Mucosa of descending colon (tissue), 3 donors: Measurements from ENCODE around the gene CMTM4. TPM values are rescaled to one million over a fixed set of nuclear protein-coding genes. Genes with fewer than 3 reads are reported as not detected.

Experiments used
- ATAC-seq: fragments of 200-7000 bp; cut with Tn5 transposase; one replicate; pipeline ENCODE4 v1.9.1; 2020; ENCODE audit warnings: mild to moderate bottlenecking, moderate library complexity
- DNase-seq, 3 donors: peaks; one replicate each; pipeline ENCODE4 v3.0.0-alpha.2; 2020
- H3K36me3 ChIP-seq: fragments of 200-600 bp; one replicate; pipeline ENCODE4 v1.8.0; 2021; ENCODE audit warnings: low read depth, mild to moderate bottlenecking
- H3K4me1 ChIP-seq: fragments of 200-600 bp; one replicate; pipeline ENCODE4 v1.8.0; 2021; ENCODE audit warnings: low read depth, mild to moderate bottlenecking
- H3K4me3 ChIP-seq: fragments of 200-600 bp; one replicate; pipeline ENCODE4 v1.8.0; 2021; ENCODE audit warnings: mild to moderate bottlenecking
- H3K9me3 ChIP-seq: fragments of 200-600 bp; one replicate; pipeline ENCODE4 v1.8.0; 2021; ENCODE audit warnings: mild to moderate bottlenecking
- CTCF ChIP-seq: fragments of 200-600 bp; IDR thresholded peaks from one replicate; pipeline ENCODE4 v1.8.0; 2022; ENCODE audit warnings: antibody characterized with exemption, mild to moderate bottlenecking
- intact Hi-C, 2 donors: fragments of 100-400 bp; cut with DNase I in 1 of 2; cut with micrococcal nuclease in 1 of 2; formaldehyde crosslinking; loops; one replicate each; pipeline versions ENCODE4 v1.11.0 to v1.11.1; 2022; cut with DNase I, micrococcal nuclease
- total RNA-seq, 3 donors: library from RNA; stranded (reverse); fragmentation: NEBNext Ultra II Directional in 2 of 3; extraction: Animal tissue kit (Norgen Biotek cat#: 25700) in 2 of 3; gene quantifications; one replicate each; pipeline versions ENCODE4 v1.2.1 to v1.2.4, GENCODE V29; 2021 to 2023
- donor health status: DM: no; HTN: no; CAD: no; lungs with moderate emphysema.
- donor health status: DM: no; HTN: no; CAD: no.
- donor health status: DM: no; HTN: yes; CAD: no.

CMTM4 gene
- total RNA-seq, 3 donors from 2014 or later: 91.6 to 208 (median 155) TPM

- no peaks in the 10 kb centered on the region for H3K36me3 ChIP-seq
- no peak for DNase-seq
- ATAC-seq: no peak
- no peak for TF ChIP-seq CTCF
- intact Hi-C loops: no loop called here
- H3K4me3 ChIP-seq: no peak overlapping the region
- H3K4me1 ChIP-seq: peaks cover 14% of the 10 kb centered on the region
- H3K9me3 ChIP-seq: no peaks in the 10 kb centered on the region
Measured at GRCh38 chr16:66713076-66713475, 16.5 kb upstream of the CMTM4 start.

- DNase-seq (no peak), ATAC-seq (no peak)
- H3K9me3 ChIP-seq: no peaks in the 10 kb centered on the region
- TF ChIP-seq CTCF: no peak
- intact Hi-C loops: no loop called here
- H3K4me3 ChIP-seq: no peak overlapping the region
- peaks cover 14% of the 10 kb centered on the region for H3K4me1 ChIP-seq
- no peaks in the 10 kb centered on the region for H3K36me3 ChIP-seq
Measured at GRCh38 chr16:66712512-66712911, 16.0 kb upstream of the CMTM4 start.

- DNase-seq (no peak), ATAC-seq (no peak)
- H3K4me1 ChIP-seq: peaks cover 17% of the 10 kb centered on the region
- TF ChIP-seq CTCF: no peak
- intact Hi-C loops: no loop called here
- no peak overlapping the region for H3K4me3 ChIP-seq
- H3K9me3 ChIP-seq: no peaks in the 10 kb centered on the region
- H3K36me3 ChIP-seq: no peaks in the 10 kb centered on the region
Measured at GRCh38 chr16:66711581-66711980, 15.0 kb upstream of the CMTM4 start.

- no peaks in the 10 kb centered on the region for H3K9me3 ChIP-seq
- intact Hi-C loops: no loop called here
- H3K36me3 ChIP-seq: no peaks in the 10 kb centered on the region
- peak; percentile 74 for ATAC-seq
- DNase-seq: peak; percentile 63 to 77 (median 66)
- no peak for TF ChIP-seq CTCF
- H3K4me3 ChIP-seq: no peak overlapping the region
- peaks cover 14% of the 10 kb centered on the region for H3K4me1 ChIP-seq
Measured at GRCh38 chr16:66706506-66706880, 9.9 kb upstream of the CMTM4 start.

- Histone ChIP-seq H3K9me3 (no peaks in the 10 kb centered on the region), H3K4me3 (no peak overlapping the region), H3K36me3 (no peaks in the 10 kb centered on the region), H3K4me1 (peaks cover 14% of the 10 kb centered on the region)
- no peak for TF ChIP-seq CTCF
- intact Hi-C loops: no loop called here
- ATAC-seq (peak; percentile 96), DNase-seq (peak; percentile 77 to 84 (median 83))
Measured at GRCh38 chr16:66705790-66706505, 9.4 kb upstream of the CMTM4 start.
